ENCODE results near the gene CDK5.

Gene CDK5

GRCh38 chr7:151057506-151057988, at the start of gene CDK5:
CDK5 (minus strand) TSS chr7:151057897; CDS start chr7:151057848, 49 bp downstream.
- no peak for DNase-seq

- DNase-seq: no peak
Measured at GRCh38 chr7:151104411-151105235, 46.9 kb upstream of the CDK5 start.

GRCh38 chr7:151103973-151104372, 46.3 kb upstream of the CDK5 start:
- no peak for DNase-seq

- DNase-seq: no peak
Measured at GRCh38 chr7:151102991-151103390, 45.3 kb upstream of the CDK5 start.

GRCh38 chr7:151101621-151102396, 44.1 kb upstream of the CDK5 start:
- no peak for DNase-seq

- no peak for DNase-seq
Measured at GRCh38 chr7:151100921-151101320, 43.2 kb upstream of the CDK5 start.

GRCh38 chr7:151099486-151100211, 42.0 kb upstream of the CDK5 start:
- no peak for DNase-seq

GRCh38 chr7:151095828-151096475, 38.3 kb upstream of the CDK5 start:
- DNase-seq: no peak

- DNase-seq: no peak
Measured at GRCh38 chr7:151095123-151095797, 37.6 kb upstream of the CDK5 start.

GRCh38 chr7:151094675-151095074, 37.0 kb upstream of the CDK5 start:
- no peak for DNase-seq

- no peak for DNase-seq
Measured at GRCh38 chr7:151093748-151094147, 36.1 kb upstream of the CDK5 start.

- no peak for DNase-seq
Measured at GRCh38 chr7:151091988-151092387, 34.3 kb upstream of the CDK5 start.

- DNase-seq: no peak
Measured at GRCh38 chr7:151091431-151091830, 33.7 kb upstream of the CDK5 start.

GRCh38 chr7:151091003-151091402, 33.3 kb upstream of the CDK5 start:
- DNase-seq: no peak

GRCh38 chr7:151089893-151090730, 32.4 kb upstream of the CDK5 start:
- no peak for DNase-seq

- DNase-seq: no peak
Measured at GRCh38 chr7:151088856-151089699, 31.4 kb upstream of the CDK5 start.

GRCh38 chr7:151088019-151088855, 30.5 kb upstream of the CDK5 start:
- DNase-seq: no peak

GRCh38 chr7:151087245-151088018, 29.7 kb upstream of the CDK5 start:
- DNase-seq: no peak
